ENCODE results near the gene PHF21A.
A peak's percentile ranks its signal among the peaks of the same experiment; 100 is the strongest.
"Not testable (repeated sequence)": the region's sequence is repeated elsewhere in the genome, so short reads cannot be mapped to it uniquely, and the experiment has no call there.

Gene PHF21A

DNA sequence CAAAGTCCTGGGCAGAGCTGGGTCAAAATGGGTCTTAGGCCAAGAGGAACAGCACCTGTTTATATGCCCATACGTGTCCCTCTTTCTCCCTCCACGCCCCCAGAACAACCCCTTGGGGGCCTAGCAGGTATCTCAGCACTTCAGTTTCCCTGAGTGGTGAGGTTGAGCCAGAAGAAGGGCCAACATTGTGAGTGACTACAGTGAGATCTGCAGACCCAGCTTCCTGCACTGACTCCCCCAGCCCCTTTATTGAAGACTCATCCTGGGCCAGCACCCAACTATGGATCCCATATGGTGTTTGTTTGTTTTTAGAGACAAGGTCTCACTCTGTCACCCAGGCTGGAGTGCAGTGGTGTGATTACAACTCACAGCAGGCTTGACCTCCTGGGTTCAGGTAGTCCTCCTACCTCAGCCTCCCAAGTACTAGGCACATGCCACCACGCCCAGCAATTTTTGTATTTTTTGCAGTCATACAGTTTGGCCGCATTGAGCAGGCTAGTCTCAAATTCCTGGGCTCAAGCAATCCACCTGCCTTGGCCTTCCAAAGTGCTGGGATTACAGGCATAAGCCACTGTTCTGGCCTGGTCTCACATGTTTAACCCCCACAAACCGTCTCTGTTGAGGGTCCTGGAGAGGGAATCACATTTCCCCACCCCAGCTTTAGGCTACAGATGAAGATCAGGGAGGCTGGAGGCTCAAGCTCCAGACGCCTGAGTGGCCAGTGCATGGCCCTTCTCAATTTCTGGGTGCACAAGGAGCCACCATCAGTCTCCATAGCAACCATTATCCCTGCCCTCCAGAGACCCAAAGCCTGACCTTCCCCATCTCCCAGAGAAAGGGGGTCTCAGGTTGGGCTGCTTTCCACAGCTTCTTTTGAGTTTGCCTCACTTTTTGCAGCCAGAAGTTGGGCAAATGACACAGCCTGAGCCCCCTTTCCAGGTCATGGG is 200.4 kb downstream of the PHF21A start:
- no peak for DNase-seq (ENCODE audit: low read depth)

DNA sequence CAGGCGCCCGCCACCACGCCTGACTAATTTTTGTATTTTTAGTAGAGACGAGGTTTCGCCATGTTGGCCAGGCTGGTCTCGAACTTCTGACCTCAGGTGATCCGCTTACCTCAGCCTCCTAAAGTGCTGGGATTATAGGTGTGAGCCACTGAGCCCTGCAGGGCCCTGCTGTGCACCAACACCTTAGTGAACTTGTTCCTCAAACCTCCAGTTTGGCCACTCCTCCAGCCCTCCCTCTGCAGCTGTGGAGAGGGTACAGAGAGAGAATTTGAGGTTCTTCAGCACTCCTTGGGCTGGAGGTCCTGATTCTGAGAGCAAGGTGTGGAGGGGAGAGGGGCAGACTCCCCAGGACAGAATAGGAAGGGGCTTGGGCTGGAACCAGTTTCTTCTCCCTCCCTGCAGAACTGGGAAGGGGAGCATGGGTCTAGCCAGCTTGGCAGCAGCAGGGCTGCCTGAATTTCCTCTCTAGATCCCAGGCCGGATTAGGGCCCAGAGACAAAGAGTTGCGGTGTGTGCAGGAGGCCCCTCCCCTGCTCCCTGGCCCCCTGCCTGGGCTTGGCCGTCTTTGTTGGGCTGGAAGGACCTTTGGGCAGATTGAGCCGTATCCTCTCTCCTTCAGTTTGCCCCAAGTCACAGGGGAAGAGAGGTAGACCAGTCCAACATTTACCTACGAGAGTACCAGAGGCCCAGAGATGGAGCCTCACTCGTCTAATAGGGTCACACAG is 201.3 kb downstream of the PHF21A start:
- DNase-seq (ENCODE audit: low read depth), result no peak

DNA sequence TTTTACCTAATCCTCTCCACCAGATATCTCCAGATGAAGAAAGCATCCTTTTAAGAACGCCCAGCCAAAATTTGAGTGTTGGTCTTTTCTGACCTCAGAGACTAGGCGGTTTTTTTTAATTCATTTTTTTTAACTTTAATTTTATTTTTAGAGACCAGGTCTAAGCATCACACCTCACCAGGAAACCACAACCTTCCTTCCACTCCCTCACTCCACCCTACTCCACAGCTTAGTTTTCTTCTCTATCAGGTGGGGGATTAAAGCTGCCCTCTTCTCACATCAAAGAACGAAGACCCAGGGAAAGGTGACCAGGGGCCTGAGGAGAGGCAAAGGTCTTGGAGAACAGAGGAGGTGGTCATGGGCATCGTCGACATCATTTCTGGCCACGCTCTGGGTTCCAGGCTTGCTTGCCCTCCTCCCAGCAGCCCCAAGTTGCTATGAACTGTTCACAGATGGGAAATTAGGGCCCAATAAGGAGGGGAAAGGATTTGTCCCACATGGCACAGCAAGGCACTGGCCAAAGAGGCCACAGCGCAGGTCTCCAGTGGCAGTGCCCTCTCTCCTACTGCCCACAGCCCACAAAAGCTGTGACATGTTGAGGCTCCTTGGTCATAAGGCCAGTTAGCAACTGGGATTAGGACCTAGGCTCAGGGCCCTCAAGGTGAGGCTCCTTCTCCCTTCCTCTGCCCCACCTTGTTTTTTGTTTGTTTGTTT is 202.1 kb downstream of the PHF21A start:
- no peak for DNase-seq (ENCODE audit: low read depth)

DNA sequence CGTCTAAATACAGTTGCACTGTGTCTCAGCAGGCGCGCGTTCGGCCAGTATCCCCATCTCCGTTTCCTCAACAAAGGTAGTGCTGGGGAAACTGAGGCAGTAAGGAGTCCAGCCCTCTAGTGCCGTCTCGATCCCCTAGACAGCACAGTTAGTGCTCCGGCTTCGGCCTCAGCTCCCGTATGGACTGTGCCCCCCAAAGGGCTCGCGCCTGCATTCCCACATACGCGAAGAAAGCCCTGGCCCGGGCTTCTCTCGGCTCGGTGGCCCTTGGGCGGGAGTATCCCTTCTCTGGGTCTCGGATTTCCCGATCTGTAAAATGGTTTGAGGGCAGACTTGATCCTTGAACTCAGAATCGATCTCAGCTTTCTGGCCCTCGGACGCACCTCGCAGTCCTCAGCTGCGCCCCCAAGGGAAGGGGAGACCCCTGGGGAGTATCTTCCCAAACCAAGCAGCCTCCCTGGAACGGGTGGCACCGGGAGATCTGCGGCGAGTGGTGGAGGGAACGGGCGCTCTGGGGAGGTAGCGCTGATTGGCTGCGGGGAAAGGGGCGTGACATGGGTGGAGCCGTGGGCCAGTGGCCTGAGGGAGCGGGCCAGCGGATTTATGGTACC is 202.8 kb downstream of the PHF21A start:
- peak; percentile 53 for DNase-seq (ENCODE audit: low read depth)

DNA sequence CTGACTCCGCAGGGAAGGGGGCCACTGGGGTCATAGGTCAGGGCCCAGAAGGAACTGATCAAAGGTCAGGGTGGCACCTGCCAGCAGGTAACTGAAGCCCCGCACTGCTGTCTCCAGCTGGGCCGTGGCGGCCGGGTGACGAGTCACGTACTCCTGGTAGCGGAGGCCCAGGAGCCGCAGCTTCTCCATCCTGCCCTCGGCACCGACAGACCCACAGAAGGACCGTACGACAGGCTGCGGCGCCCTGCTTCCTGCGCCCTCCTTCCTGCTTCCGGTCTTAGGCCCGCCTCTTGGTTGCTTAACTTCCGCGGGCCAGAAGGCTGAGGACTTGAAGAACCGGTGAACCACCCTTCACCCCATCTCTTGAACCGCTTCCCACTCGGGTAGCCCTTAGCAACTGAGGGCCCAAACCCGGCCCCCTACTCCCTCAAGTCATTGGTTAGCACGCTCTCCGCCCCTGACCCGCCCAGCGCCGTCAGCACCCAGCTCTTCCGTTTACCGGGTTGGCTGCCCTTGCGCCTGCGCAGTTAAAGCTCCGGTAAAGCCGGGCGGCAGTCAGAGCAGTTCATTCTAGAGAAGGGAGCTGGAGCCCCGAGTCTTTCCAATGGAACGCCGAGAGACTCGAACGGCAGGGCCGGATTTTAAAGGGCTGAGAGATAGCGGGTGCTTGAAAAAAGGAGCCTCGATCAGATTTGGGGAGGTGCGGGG is 203.5 kb downstream of the PHF21A start, which contains the start of gene PEX16:
TSS of gene PEX16 (minus strand) at position 255 of the 708 bp plus-strand sequence. CDS start at position 189, 66 bp downstream.
- peak; percentile 96 for DNase-seq (ENCODE audit: low read depth)

DNA sequence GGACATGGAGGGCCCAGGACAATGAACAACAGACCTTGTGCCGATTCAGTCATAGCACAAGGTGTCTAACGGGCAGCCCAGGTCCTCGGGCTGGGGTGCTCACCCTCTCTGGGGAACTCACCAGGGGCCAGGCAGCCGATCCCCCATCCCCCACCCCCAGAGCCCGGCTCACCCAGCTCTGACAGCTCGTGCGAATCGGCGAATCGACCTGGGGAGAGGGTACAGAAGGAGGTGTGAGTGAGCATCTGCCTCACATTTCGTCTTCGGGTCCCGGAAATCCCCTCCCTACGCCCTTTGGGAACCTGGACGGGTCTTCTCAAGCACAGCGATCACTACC is 204.0 kb downstream of the PHF21A start:
- no peak for DNase-seq (ENCODE audit: low read depth)

DNA sequence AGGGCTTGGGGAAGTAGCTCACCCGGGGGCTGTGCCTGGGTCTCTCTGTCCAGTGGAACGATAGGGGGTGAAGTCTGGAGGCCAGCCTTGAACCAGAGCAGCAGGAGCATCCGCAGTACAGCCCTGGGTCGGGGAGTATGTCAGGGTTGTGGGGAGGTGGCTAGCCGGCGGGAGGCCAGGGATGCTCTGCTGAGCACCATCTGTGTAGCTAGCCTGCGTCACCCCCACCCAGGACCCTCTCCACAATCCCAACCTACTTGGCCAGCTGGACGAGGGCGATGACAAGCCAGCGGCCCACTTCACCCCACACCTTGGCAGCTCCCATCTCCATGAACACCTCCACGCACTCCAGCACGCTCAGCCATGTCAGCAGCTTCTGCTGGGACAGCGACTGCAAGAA is 205.8 kb downstream of the PHF21A start:
- DNase-seq (ENCODE audit: low read depth), result no peak

DNA sequence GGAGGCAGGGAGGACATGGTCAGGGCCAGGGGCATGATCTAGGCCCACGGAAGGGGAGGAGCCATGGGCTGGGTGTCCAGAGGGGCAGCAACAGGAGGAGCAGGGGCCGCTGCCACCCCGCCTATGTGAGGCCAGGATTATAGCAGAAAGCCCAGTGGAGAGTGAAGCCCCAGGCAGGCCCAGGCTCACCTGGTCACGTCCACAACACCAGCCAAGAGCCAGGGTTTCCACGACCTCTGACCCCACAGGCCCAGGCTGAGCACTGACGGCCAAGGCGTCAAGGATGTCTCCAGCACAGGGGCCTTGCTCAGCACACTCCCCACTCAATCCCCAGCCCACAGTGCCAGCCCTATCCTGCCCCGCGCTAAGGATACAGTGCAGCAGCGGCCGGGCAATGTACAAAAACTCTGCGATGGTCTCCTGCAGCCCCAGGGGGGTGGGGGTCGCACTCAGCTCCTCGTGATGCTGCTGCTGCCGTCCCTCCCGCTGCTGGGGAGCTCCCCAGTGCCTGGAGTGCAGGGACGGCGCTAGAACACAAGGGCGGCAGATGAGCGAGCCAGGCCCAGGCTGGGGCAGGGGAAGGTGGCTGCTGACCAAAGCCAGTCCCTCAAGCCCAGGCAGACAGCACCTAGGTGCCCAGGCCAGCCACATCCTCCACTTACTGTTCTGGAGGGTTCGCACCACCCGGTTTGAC is 207.2 kb downstream of the PHF21A start:
- no peak for DNase-seq (ENCODE audit: low read depth)

DNA sequence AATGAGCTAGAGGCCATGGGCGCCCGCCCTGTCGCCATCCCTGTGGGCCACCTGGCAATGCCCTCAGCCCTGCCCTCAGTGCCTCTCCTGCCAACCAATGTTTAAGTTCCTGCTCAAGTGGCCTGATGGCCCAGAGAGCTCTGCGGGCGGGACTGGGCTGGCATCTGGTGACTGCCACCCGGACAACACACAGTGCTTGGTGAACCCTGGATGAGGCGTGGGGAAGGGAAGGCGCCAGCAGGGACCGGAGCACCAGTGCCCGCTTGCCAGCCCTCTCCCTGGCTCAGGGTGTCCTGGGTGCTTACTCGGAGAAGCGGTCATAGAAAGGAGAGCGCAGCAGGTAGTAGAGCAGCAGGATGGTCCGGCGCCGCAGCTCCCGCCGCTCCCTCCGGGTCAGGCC is 207.7 kb downstream of the PHF21A start:
- DNase-seq (ENCODE audit: low read depth), result no peak

DNA sequence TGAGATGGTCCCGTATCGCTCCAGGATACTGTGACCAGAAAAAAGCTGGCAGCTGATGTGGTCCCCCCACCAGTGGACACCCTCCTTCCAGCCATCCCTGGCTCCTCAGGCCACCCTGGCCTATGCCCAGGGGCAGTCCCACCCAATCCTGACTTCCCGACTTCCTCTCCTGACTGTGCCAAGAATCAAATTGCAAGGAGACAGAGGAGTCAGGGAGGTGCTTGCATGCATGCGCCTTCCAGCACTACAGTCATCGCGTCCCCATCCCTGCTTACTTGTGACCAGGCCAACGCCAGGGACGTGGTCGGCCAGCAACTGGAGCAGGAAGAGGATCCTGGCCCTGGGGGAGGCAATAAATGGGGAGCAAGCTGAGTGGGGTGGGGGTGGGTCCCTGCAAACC is 210.6 kb downstream of the PHF21A start:
- DNase-seq (ENCODE audit: low read depth), result no peak

DNA sequence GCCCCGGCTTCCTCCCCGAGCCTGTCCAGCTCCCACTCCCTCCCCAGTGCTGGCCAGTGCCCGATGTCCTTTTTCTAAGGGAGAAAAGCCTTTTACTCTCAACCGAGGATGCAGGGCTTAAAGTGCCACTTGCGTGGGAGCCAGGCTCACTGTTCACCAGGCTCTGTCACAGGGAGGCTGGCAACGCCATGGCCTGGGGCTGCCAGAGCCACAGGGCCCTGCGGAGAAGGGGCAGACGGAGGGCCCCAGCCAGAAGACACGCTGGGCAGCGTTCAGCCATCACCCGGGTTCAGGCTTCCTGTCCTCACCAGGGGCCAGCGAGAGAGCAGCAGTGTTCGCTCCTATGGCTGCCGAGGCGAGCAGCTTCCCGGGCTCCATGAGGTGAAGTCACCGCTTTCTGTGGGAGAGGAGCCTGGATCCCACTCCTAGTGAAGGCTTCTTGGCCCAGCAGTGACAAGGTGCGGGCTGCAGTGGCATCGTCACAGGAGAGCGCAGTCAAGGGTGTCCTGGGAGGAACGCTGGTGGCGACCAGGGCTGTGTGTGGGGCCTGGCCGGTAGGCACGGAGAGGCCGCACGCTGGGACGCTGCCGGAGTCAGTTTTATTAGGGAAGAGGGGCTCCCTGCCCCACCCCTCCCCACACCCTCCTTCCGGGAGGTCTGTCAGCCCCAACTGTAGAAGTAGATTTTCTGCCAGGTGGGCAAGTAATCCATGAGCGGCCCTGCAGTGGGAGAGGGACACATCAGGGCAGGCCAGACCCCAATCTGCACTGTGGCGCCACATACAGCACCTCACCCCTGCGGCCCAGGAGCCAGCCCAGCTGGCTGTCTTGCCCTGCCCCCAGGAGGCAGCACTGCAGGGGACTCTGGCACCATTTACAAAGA is 211.4 kb downstream of the PHF21A start:
- DNase-seq (ENCODE audit: low read depth), result no peak

DNA sequence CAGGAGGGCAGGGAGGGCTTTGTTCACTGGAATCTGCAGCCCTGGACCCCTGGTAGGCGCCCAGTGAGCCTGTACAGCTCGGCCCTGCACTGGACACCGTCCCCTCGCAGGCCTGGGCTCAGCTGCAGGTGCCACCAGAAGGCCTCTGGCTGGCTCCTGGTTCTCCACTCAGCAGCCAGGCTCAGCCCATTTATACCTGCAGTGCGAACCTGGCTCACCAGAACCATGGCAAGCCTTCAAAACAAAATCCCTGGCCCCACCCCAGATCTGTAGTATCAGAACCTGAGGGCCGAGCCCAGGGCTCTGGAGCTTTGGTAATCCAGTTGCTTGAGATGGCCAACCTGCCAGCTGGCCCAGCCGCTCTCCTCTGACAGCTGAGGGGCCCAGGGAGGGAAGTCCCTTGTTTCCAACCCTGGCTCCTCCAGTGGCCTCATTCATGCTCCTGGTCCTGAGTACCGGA is 213.3 kb downstream of the PHF21A start:
- no peak for DNase-seq (ENCODE audit: low read depth)

DNA sequence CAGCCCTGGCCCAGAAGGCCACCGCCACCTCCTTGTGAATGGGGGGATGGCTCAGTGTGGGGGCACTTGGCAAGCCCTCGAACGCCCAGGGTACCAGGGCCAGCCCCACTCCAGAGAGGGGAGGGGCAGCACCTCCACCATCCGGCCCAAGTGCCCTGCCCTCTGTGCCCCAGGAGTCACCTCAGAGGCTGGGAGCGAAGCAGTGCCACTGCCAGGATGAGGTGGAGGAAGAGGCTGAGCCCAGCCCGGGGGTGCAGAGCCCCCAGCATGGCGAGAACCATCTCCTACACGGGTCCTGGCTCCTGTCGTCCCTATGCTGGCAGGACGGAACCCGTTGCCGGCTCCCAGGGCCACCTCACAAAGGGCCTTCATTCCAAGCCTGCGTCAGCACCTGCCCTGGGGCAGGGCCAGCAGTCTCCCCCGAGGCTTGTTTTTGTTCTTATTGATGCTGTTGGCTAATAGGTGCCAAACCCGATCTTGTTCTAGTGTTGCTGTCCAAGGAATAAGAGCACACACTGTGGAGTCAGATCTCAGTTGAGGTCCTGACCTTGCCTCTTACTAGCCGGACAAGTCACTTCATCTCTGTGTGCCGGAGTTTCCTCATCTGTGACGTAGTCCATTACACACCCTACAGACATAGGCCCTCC is 214.2 kb downstream of the PHF21A start, which contains the start of gene FREY1:
TSS of gene FREY1 (minus strand) at position 307 of the 647 bp plus-strand sequence. CDS start at position 281, 26 bp downstream.
- no peak for DNase-seq (ENCODE audit: low read depth)

DNA sequence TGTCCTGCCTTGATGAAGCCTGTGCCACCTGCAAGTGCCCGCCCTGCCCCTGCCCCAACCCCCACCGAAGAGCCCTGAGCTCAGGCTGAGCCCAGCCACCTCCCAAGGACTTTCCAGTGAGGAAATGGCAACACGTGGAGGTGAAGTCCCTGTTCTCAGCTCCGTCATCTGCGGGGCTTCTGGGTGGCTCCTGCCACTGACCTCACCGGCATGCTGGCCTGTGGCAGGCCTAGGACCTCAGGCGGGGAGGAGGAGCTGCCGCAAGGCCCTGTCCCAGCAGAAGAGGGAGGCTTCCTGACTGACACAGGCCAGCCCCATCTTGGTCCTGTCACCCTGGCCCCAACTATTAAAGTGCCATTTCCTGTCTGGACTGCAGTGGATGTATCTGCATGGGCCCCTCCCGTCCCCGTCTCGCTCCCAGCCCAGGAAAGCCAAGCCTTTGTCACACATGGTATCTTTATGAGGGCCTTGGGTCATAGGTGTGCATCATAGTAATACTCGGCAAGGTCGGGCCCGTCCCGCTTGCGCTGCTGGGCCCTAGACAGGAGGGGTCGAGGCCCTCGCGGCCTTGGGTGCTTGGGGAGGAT is 215.1 kb downstream of the PHF21A start:
- DNase-seq (ENCODE audit: low read depth), result no peak

DNA sequence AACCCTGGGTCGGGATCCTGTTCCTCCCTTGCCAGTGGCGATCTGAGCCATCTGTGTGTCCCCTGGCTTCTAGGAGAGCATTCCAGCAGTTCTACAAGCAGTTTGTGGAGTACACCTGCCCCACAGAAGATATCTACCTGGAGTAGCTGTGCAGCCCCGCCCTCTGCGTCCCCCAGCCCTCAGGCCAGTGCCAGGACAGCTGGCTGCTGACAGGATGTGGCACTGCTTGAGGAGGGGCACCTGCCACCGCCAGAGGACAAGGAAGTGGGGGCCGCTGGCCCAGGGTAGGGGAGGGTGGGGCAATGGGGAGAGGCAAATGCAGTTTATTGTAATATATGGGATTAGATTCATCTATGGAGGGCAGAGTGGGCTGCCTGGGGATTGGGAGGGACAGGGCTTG is 215.7 kb downstream of the PHF21A start:
- not testable (repeated sequence) for DNase-seq (ENCODE audit: low read depth)

DNA sequence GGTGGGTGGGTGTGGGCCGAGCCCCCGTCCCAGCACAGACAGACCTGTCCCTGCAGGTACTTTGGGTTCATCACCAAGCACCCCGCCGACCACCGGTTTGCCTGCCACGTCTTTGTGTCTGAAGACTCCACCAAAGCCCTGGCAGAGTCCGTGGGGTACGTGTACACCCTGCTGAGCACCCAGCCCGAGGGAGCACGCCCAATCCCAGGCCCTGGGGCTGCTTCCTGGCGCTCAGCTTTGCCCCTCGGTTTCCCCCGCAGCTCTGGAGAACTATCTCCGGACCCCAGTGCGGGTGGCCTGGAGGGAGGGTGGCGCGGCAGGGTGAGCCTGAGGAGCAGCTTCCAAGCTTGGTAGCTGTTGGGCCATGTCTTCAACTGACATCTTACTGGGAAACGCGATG is 216.2 kb downstream of the PHF21A start:
- no peak for DNase-seq (ENCODE audit: low read depth)

DNA sequence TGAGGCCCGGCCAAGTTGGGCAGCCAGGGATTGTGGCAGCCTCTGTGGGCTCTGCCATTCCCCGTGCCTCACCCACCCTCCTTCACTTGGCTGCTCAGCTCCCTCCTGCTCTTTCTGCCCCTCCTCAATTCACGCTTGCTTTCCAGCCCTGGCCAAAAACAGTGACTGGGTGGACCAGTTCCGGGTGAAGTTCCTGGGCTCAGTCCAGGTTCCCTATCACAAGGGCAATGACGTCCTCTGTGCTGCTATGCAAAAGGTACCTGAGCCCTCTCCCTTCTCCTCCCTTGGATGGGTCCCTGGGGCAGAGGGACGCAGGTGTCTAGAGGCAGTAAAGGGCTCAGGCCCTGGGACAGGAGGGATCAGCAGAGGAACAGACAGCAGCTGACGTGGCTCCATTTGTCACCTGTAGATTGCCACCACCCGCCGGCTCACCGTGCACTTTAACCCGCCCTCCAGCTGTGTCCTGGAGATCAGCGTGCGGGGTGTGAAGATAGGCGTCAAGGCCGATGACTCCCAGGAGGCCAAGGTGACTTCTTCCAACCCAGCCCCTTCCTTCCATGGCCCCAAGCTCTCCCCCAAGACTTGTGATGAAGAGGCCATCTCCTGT is 216.8 kb downstream of the PHF21A start:
- DNase-seq (ENCODE audit: low read depth), result no peak
